Measurements from ENCODE around the gene ZFP36.

The ZFP36 gene

GRCh38 chr19:39407410-39407659 lies 688 bp downstream of the ZFP36 start:
- DNase-seq = no peak

GRCh38 chr19:39407660-39408391 lies 1.2 kb downstream of the ZFP36 start:
- DNase-seq = no peak

GRCh38 chr19:39408392-39409207 lies 2.0 kb downstream of the ZFP36 start:
- DNase-seq = no peak

- peak; percentile 36 for DNase-seq
These were observed 2.8 kb downstream of the ZFP36 start for GRCh38 chr19:39409208-39410016.

GRCh38 chr19:39410017-39410830 lies 3.6 kb downstream of the ZFP36 start:
- DNase-seq = no peak

- no peak for DNase-seq
These were observed 4.1 kb downstream of the ZFP36 start for GRCh38 chr19:39410831-39411080.

GRCh38 chr19:39411081-39411831 lies 4.6 kb downstream of the ZFP36 start:
- DNase-seq = no peak

- peak; percentile 90 for DNase-seq
These were observed 5.1 kb downstream of the ZFP36 start for GRCh38 chr19:39411832-39412099.

- DNase-seq = peak; percentile 99
These were observed 5.6 kb downstream of the ZFP36 start, which contains the start of gene PLEKHG2 for GRCh38 chr19:39412100-39412866. PLEKHG2 (plus strand) TSS chr19:39412669; CDS start chr19:39414087, 1,418 bp downstream.

- no peak for DNase-seq
These were observed 6.2 kb downstream of the ZFP36 start for GRCh38 chr19:39412867-39413271.

GRCh38 chr19:39413272-39413910 lies 6.7 kb downstream of the ZFP36 start:
- no peak for DNase-seq

GRCh38 chr19:39413911-39414608 lies 7.4 kb downstream of the ZFP36 start:
- no peak for DNase-seq

GRCh38 chr19:39415111-39416046 lies 8.7 kb downstream of the ZFP36 start:
- no peak for DNase-seq

- no peak for DNase-seq
These were observed 9.8 kb downstream of the ZFP36 start for GRCh38 chr19:39416152-39417120.

- DNase-seq = no peak
These were observed 11.0 kb downstream of the ZFP36 start for GRCh38 chr19:39417463-39418181.

GRCh38 chr19:39419003-39419402 lies 12.4 kb downstream of the ZFP36 start:
- no peak for DNase-seq

GRCh38 chr19:39420769-39421168 lies 14.1 kb downstream of the ZFP36 start:
- no peak for DNase-seq

All from amniotic stem cell (primary cell).